HEK293T (cell line): Measurements from ENCODE around the gene DENND4C.
"Not testable (repeated sequence)": the region's sequence is repeated elsewhere in the genome, so short reads cannot be mapped to it uniquely, and the experiment has no call there.

Experiments used
- CTCF ChIA-PET: fragments of 350-600 bp; formaldehyde crosslinking; extraction: SDS; loops from one replicate; lab custom pipeline; 2021; ENCODE audit warnings: antibody characterized with exemption, inconsistent platforms; lab: Yijun Ruan, JAX
- POLR2A ChIA-PET: fragments of 350-600 bp; formaldehyde crosslinking; extraction: SDS; loops from one replicate; lab custom pipeline; 2020; ENCODE audit warnings: antibody characterized with exemption, inconsistent platforms; lab: Yijun Ruan, JAX
- DNase-seq: peaks from one replicate; pipeline ENCODE4 v3.0.0; 2012; ENCODE audit warnings: mixed read lengths; ENCODE audit errors: extremely low spot score
- ARNT ChIP-seq: fragments of 450-650 bp; IDR thresholded peaks from 2 replicates; pipeline ENCODE4 v1.6.1; 2017; ENCODE audit warnings: mild to moderate bottlenecking
- BHLHE40 ChIP-seq: fragments of 450-650 bp; IDR thresholded peaks from 2 replicates; pipeline ENCODE4 v1.6.1; 2016; ENCODE audit warnings: mild to moderate bottlenecking, moderate library complexity, borderline replicate concordance
- CTBP1 ChIP-seq: fragments of 450-650 bp; IDR thresholded peaks from 2 replicates; pipeline ENCODE4 v1.6.1; 2016; ENCODE audit warnings: borderline replicate concordance
- ELF4 ChIP-seq: fragments of 450-650 bp; IDR thresholded peaks from 2 replicates; pipeline ENCODE4 v1.6.1; 2017; ENCODE audit warnings: antibody characterized with exemption
- FOXA1 ChIP-seq: fragments of 450-650 bp; IDR thresholded peaks from 2 replicates; pipeline ENCODE4 v1.6.1; 2016; ENCODE audit warnings: mild to moderate bottlenecking
- FOXK2 ChIP-seq: fragments of 450-650 bp; IDR thresholded peaks from 2 replicates; pipeline ENCODE4 v1.6.1; 2016; ENCODE audit warnings: mild to moderate bottlenecking
- FOXM1 ChIP-seq: fragments of 450-650 bp; IDR thresholded peaks from 2 replicates; pipeline ENCODE4 v1.6.1; 2017; ENCODE audit warnings: mild to moderate bottlenecking, borderline replicate concordance
- HDGF ChIP-seq: fragments of 450-650 bp; IDR thresholded peaks from 2 replicates; pipeline ENCODE4 v1.6.1; 2017; ENCODE audit warnings: antibody characterized with exemption, borderline replicate concordance
- L3MBTL2 ChIP-seq: fragments of 450-650 bp; conservative IDR thresholded peaks from 2 replicates; pipeline ENCODE4 v1.6.1; 2016; ENCODE audit warnings: mild to moderate bottlenecking
- LEF1 ChIP-seq: fragments of 450-650 bp; IDR thresholded peaks from 2 replicates; pipeline ENCODE4 v1.6.1; 2017; ENCODE audit warnings: mild to moderate bottlenecking, borderline replicate concordance
- NFRKB ChIP-seq: fragments of 450-650 bp; IDR thresholded peaks from 2 replicates; pipeline ENCODE4 v1.6.1; 2016; ENCODE audit warnings: mild to moderate bottlenecking, moderate library complexity
- SP1 ChIP-seq: fragments of 450-650 bp; IDR thresholded peaks from 2 replicates; pipeline ENCODE4 v1.6.1; 2017
- SUZ12 ChIP-seq: fragments of 450-650 bp; IDR thresholded peaks from 2 replicates; pipeline ENCODE4 v1.6.1; 2016; ENCODE audit warnings: mild to moderate bottlenecking
- TARDBP ChIP-seq: fragments of 450-650 bp; IDR thresholded peaks from 2 replicates; pipeline ENCODE4 v1.6.1; 2016
- ZNF384 ChIP-seq: fragments of 450-650 bp; IDR thresholded peaks from 2 replicates; pipeline ENCODE4 v1.6.1; 2016
- TF ChIP-seq, protein P1 (sequence below): fragments of 450-650 bp; IDR thresholded peaks from 2 replicates; pipeline ENCODE4 v1.6.1; 2016

Gene DENND4C

DNA sequence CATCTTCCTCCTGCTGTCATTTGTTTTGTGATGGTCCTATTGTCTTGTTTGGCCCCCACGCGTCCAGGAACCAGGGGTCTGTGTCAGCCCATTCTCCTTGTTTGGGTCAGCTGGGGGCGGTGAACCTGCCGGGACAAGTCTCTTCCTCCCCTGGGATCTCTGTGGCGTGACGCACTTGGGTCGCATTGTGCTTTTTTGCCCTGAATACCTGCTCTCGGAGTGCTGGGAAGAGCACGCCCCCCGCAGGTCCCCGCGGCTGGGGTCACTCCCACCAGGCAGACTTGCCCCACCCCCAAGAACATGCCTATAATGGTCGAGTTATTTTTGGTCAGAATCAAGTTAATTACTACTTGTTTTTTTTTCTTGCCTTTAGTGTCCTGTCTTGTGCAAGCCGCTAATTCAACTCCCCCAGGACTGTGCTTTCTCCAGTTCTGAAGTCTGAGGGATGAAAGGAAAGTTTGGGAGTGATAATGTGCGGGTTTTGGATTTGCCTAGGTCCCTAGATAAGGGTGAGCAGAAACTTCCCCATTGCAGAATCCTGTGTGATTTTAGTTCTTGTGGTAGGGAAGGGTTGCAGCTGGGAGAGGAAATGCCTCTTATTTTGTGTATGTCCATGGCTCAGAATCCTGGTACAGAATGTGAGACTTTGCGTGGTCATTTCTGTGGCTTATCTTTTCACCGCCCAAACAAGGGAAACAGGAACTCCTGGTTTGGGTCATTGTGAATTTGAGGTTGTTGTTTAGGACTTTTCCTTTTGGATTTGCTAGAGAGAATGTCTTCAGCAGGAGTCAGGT is 179.1 kb downstream of the DENND4C start:
- CTCF ChIA-PET, result no interaction called here
- POLR2A ChIA-PET, result no interaction called here
- TF ChIP-seq FOXM1 (no peak), LEF1 (no peak), SP1 (no peak), L3MBTL2 (no peak), FOXK2 (no peak), HDGF (no peak), BHLHE40 (no peak), ZNF384 (no peak), SUZ12 (no peak), CTBP1 (no peak), ELF4 (no peak), ARNT (no peak), NFRKB (no peak)
- TF ChIP-seq, protein P1, sequence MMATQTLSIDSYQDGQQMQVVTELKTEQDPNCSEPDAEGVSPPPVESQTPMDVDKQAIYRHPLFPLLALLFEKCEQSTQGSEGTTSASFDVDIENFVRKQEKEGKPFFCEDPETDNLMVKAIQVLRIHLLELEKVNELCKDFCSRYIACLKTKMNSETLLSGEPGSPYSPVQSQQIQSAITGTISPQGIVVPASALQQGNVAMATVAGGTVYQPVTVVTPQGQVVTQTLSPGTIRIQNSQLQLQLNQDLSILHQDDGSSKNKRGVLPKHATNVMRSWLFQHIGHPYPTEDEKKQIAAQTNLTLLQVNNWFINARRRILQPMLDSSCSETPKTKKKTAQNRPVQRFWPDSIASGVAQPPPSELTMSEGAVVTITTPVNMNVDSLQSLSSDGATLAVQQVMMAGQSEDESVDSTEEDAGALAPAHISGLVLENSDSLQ, result no peak
- DNase-seq, result peak; percentile 53

DNA sequence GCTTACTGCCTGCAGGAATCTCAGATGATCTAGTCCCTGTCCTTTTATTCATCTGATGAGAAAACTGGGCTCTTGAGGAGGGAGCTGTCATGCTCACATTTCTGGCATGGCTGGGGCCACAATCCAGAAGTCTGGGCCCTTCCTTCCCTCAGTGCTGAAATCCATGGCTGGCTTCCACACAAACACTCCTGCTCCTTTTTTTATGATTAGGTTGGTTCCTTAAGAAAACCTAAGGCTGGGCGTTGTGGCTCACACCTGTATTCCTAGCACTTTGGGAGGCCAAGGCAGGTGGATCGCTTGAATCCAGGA is 179.7 kb downstream of the DENND4C start:
- ChIA-PET POLR2A (no interaction called here), CTCF (no interaction called here)
- DNase-seq, result no peak
- no peak for TF ChIP-seq BHLHE40
- TF ChIP-seq ELF4, result no peak
- TF ChIP-seq SP1, result no peak
- TF ChIP-seq FOXM1, result no peak
- TF ChIP-seq FOXA1, result no peak
- TF ChIP-seq TARDBP, result no peak
- no peak for TF ChIP-seq L3MBTL2
- TF ChIP-seq LEF1, result no peak
- no peak for TF ChIP-seq CTBP1
- TF ChIP-seq ARNT, result no peak
- TF ChIP-seq NFRKB, result no peak
- TF ChIP-seq, protein P1, result no peak
- no peak for TF ChIP-seq FOXK2
- no peak for TF ChIP-seq SUZ12

DNA sequence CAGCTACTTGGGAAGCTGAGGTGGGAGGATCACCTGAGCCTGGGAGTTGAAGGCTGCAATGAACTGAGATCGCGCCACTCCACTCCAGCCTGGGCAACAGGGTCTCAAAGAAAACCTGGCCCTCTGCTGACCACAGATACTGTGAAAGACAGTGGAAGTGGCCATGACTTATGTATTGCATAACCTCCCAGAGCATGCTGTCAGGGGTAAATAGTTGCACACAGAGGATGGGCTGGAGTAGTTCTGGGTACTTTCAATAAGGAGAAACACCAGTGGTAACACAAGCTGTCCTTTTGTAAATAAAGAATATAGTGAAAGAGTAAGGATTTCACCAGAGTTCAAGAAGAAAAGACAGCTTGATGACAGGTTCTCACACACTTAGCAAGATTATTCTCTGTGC is 180.1 kb downstream of the DENND4C start:
- TF ChIP-seq ARNT (no peak), BHLHE40 (no peak), HDGF (no peak), ELF4 (no peak), FOXM1 (no peak), FOXA1 (no peak), L3MBTL2 (no peak), SP1 (no peak), CTBP1 (no peak), NFRKB (no peak), SUZ12 (no peak), LEF1 (no peak), ZNF384 (no peak), TARDBP (no peak), FOXK2 (no peak)
- TF ChIP-seq, protein P1, result no peak
- POLR2A ChIA-PET, result no interaction called here
- CTCF ChIA-PET, result interaction anchor here (0.7 kb wide), 1 partner anchor 337 kb away, joined by 4 read pairs; no protein-coding TSS in a partner anchor
- DNase-seq, result no peak

DNA sequence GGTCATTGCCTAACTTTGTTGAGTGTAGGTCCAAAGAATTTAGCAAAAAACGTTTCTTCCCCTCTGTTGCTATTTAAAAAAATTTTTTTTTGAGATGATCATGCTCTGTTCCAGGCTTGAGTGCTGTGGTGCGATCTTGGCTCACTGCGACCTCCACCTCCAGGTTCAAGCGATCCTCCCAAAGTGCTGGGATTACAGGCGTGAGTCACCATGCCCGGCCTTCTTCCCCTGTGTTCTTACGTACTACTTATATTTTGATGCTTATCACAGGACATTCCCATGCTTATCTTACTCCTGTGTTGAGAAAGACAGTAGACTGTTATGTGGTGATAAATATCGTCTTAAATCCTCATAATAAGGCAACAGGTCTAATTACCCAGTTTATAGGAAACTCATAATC is 180.8 kb downstream of the DENND4C start:
- no peak for DNase-seq
- TF ChIP-seq FOXM1 (no peak), TARDBP (no peak), ZNF384 (no peak), HDGF (no peak), LEF1 (no peak), FOXA1 (no peak), SUZ12 (no peak), BHLHE40 (no peak), ELF4 (no peak), FOXK2 (no peak), NFRKB (no peak), CTBP1 (no peak), ARNT (no peak), L3MBTL2 (no peak), SP1 (no peak)
- TF ChIP-seq, protein P1, result no peak
- ChIA-PET POLR2A (no interaction called here), CTCF (interaction anchor here (0.7 kb wide), 1 partner anchor 338 kb away, joined by 4 read pairs; no protein-coding TSS in a partner anchor)

DNA sequence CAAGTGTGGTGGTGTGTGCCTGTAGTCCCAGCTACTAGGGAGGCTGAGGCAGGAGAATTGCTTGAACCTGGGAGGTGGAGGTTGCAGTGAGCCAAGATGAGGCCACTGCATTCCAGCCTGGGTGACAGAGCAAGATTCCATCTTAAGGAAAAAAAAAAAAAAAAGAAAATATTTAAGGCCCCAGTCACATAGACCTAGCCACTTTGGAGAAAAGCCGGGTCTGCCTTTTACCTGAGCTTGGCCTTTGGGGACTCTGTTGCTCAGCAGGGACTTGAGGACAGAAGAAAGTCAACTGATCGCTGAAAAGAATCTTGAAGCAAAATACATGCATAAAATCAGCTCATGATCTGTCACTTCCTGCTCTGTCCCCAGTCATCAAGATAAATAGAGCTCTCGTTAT is 183.0 kb downstream of the DENND4C start:
- DNase-seq, CTCF ChIA-PET, POLR2A ChIA-PET: not testable (repeated sequence)
